Mucosa of stomach (tissue), 1 donor: Measurements from ENCODE around the gene SLC35F5.
"Not testable (repeated sequence)": the region's sequence is repeated elsewhere in the genome, so short reads cannot be mapped to it uniquely, and the experiment has no call there.

Source experiments
- H3K27me3 ChIP-seq: one replicate; pipeline ENCODE4 v1.7.0; 2013; ENCODE audit warnings: mild to moderate bottlenecking, low read length; ENCODE audit not compliant: control insufficient read depth, insufficient read depth
- H3K36me3 ChIP-seq: one replicate; pipeline ENCODE4 v1.7.0; 2013; ENCODE audit warnings: low read length; ENCODE audit not compliant: control insufficient read depth, insufficient read depth
- H3K4me1 ChIP-seq: one replicate; pipeline ENCODE4 v1.7.0; 2013; ENCODE audit warnings: mild to moderate bottlenecking, low read length; ENCODE audit not compliant: control insufficient read depth, insufficient read depth
- H3K4me3 ChIP-seq: one replicate; pipeline ENCODE4 v1.7.0; 2013; ENCODE audit warnings: low read length
- H3K9ac ChIP-seq: one replicate; pipeline ENCODE4 v1.7.0; 2013; ENCODE audit warnings: mild to moderate bottlenecking, low read length, moderate library complexity
- H3K9me3 ChIP-seq: one replicate; pipeline ENCODE4 v1.7.0; 2013; ENCODE audit warnings: mild to moderate bottlenecking, low read length, moderate library complexity; ENCODE audit not compliant: control insufficient read depth
- donor health status: Pancreatic carcinoma.

Gene SLC35F5

GRCh38 chr2:113774616-113775015 lies 18.2 kb upstream of the SLC35F5 start:
- not testable (repeated sequence) for H3K9ac ChIP-seq, H3K27me3 ChIP-seq, H3K4me3 ChIP-seq

GRCh38 chr2:113770929-113771328 lies 14.5 kb upstream of the SLC35F5 start:
- no peak overlapping the region for H3K9ac ChIP-seq
- H3K27me3 ChIP-seq = no peaks in the 10 kb centered on the region
- H3K4me1 ChIP-seq = no peaks in the 10 kb centered on the region
- no peaks in the 10 kb centered on the region for H3K9me3 ChIP-seq
- H3K36me3 ChIP-seq = no peaks in the 10 kb centered on the region
- no peak overlapping the region for H3K4me3 ChIP-seq

More at GRCh38 chr2:113774616-113775015, 18.2 kb upstream of the SLC35F5 start:
- H3K36me3 ChIP-seq, H3K9me3 ChIP-seq, H3K4me1 ChIP-seq: not testable (repeated sequence)

GRCh38 chr2:113769555-113769954 lies 13.1 kb upstream of the SLC35F5 start:
- no peaks in the 10 kb centered on the region for H3K9me3 ChIP-seq
- H3K4me1 ChIP-seq = no peaks in the 10 kb centered on the region
- no peaks in the 10 kb centered on the region for H3K27me3 ChIP-seq
- H3K4me3 ChIP-seq = no peak overlapping the region
- no peak overlapping the region for H3K9ac ChIP-seq
- H3K36me3 ChIP-seq = no peaks in the 10 kb centered on the region

GRCh38 chr2:113768770-113769169 lies 12.3 kb upstream of the SLC35F5 start:
- H3K36me3 ChIP-seq = no peaks in the 10 kb centered on the region
- H3K4me3 ChIP-seq = no peak overlapping the region
- H3K27me3 ChIP-seq = no peaks in the 10 kb centered on the region
- H3K9me3 ChIP-seq = no peaks in the 10 kb centered on the region
- no peaks in the 10 kb centered on the region for H3K4me1 ChIP-seq
- no peak overlapping the region for H3K9ac ChIP-seq

GRCh38 chr2:113767811-113768460 lies 11.5 kb upstream of the SLC35F5 start:
- no peaks in the 10 kb centered on the region for H3K27me3 ChIP-seq
- no peak overlapping the region for H3K9ac ChIP-seq
- no peaks in the 10 kb centered on the region for H3K36me3 ChIP-seq
- H3K9me3 ChIP-seq = no peaks in the 10 kb centered on the region
- H3K4me1 ChIP-seq = no peaks in the 10 kb centered on the region
- no peak overlapping the region for H3K4me3 ChIP-seq

GRCh38 chr2:113765276-113765675 lies 8.8 kb upstream of the SLC35F5 start:
- H3K9ac ChIP-seq = no peak overlapping the region
- no peaks in the 10 kb centered on the region for H3K27me3 ChIP-seq
- no peaks in the 10 kb centered on the region for H3K9me3 ChIP-seq
- H3K4me3 ChIP-seq = no peak overlapping the region
- H3K36me3 ChIP-seq = no peaks in the 10 kb centered on the region
- H3K4me1 ChIP-seq = no peaks in the 10 kb centered on the region

- no peaks in the 10 kb centered on the region for H3K27me3 ChIP-seq
- no peaks in the 10 kb centered on the region for H3K4me1 ChIP-seq
- no peaks in the 10 kb centered on the region for H3K9me3 ChIP-seq
- no peak overlapping the region for H3K4me3 ChIP-seq
- no peaks in the 10 kb centered on the region for H3K36me3 ChIP-seq
- no peak overlapping the region for H3K9ac ChIP-seq
Observed at GRCh38 chr2:113762377-113763118, 6.1 kb upstream of the SLC35F5 start.

- H3K9ac ChIP-seq = no peak overlapping the region
- no peaks in the 10 kb centered on the region for H3K4me1 ChIP-seq
- no peaks in the 10 kb centered on the region for H3K9me3 ChIP-seq
- H3K27me3 ChIP-seq = no peaks in the 10 kb centered on the region
- no peaks in the 10 kb centered on the region for H3K36me3 ChIP-seq
- H3K4me3 ChIP-seq = no peak overlapping the region
Observed at GRCh38 chr2:113760400-113760799, 4.0 kb upstream of the SLC35F5 start.

GRCh38 chr2:113757138-113757657 lies 756 bp upstream of the SLC35F5 start:
- Histone ChIP-seq H3K36me3 (no peaks in the 10 kb centered on the region), H3K9ac (peak overlapping the region; percentile 98), H3K4me3 (peak overlapping the region; percentile 56), H3K27me3 (no peaks in the 10 kb centered on the region), H3K9me3 (no peaks in the 10 kb centered on the region), H3K4me1 (peaks cover 5% of the 10 kb centered on the region)

- Histone ChIP-seq H3K9ac (peak overlapping the region; percentile 98), H3K4me3 (peak overlapping the region; percentile 56)
Observed at GRCh38 chr2:113755835-113756354, 547 bp downstream of the SLC35F5 start.

GRCh38 chr2:113755035-113755834 lies 1.2 kb downstream of the SLC35F5 start:
- Histone ChIP-seq H3K9ac (peak overlapping the region; percentile 98), H3K4me3 (peak overlapping the region; percentile 56), H3K36me3 (peaks cover 4% of the 10 kb centered on the region), H3K9me3 (no peaks in the 10 kb centered on the region), H3K27me3 (no peaks in the 10 kb centered on the region), H3K4me1 (peaks cover 5% of the 10 kb centered on the region)

More at GRCh38 chr2:113755835-113756354, 547 bp downstream of the SLC35F5 start:
- Histone ChIP-seq H3K4me1 (peaks cover 5% of the 10 kb centered on the region), H3K36me3 (peaks cover 4% of the 10 kb centered on the region), H3K27me3 (no peaks in the 10 kb centered on the region), H3K9me3 (no peaks in the 10 kb centered on the region)
